GM19043 (cell line): Measurements from ENCODE around the gene FAM9C.
"Not testable (repeated sequence)": the region's sequence is repeated elsewhere in the genome, so short reads cannot be mapped to it uniquely, and the experiment has no call there.

Source experiments
- ATAC-seq: cut with Tn5 transposase; IDR thresholded peaks from one replicate; pipeline ENCODE4 v1.9.1; 2021; ENCODE audit warnings: low read depth; ENCODE audit not compliant: unreplicated experiment

FAM9C gene

GRCh38 chrX:13043938-13044337 lies 482 bp downstream of the FAM9C start:
- ATAC-seq = no peak

GRCh38 chrX:13043138-13043537 lies 1.3 kb downstream of the FAM9C start:
- ATAC-seq = no peak

- no peak for ATAC-seq
These were observed 7.5 kb downstream of the FAM9C start for GRCh38 chrX:13036896-13037295.

- ATAC-seq = no peak
These were observed 11.2 kb downstream of the FAM9C start for GRCh38 chrX:13033193-13033592.

- ATAC-seq = no peak
These were observed 14.3 kb downstream of the FAM9C start for GRCh38 chrX:13029887-13030771.

- ATAC-seq = no peak
These were observed 14.9 kb downstream of the FAM9C start for GRCh38 chrX:13029637-13029886.

- no peak for ATAC-seq
These were observed 15.4 kb downstream of the FAM9C start for GRCh38 chrX:13028871-13029636.

- no peak for ATAC-seq
These were observed 17.4 kb downstream of the FAM9C start for GRCh38 chrX:13026877-13027652.

GRCh38 chrX:13024986-13025385 lies 19.4 kb downstream of the FAM9C start:
- ATAC-seq = no peak

GRCh38 chrX:13023979-13024378 lies 20.4 kb downstream of the FAM9C start:
- no peak for ATAC-seq

- ATAC-seq = no peak
These were observed 20.9 kb downstream of the FAM9C start for GRCh38 chrX:13023567-13023966.

GRCh38 chrX:13022926-13023325 lies 21.5 kb downstream of the FAM9C start:
- peak; percentile 92 for ATAC-seq

GRCh38 chrX:13016731-13017130 lies 27.7 kb downstream of the FAM9C start:
- not testable (repeated sequence) for ATAC-seq

- no peak for ATAC-seq
These were observed 28.7 kb downstream of the FAM9C start for GRCh38 chrX:13015536-13016236.

GRCh38 chrX:13014111-13015096 lies 30.0 kb downstream of the FAM9C start:
- peak; percentile 52 for ATAC-seq

GRCh38 chrX:13013363-13014110 lies 30.9 kb downstream of the FAM9C start:
- peak; percentile 80 for ATAC-seq

- ATAC-seq = no peak
These were observed 33.9 kb downstream of the FAM9C start for GRCh38 chrX:13010546-13010945.

- ATAC-seq = no peak
These were observed 34.6 kb downstream of the FAM9C start for GRCh38 chrX:13009844-13010243.

- no peak for ATAC-seq
These were observed 35.1 kb downstream of the FAM9C start for GRCh38 chrX:13009273-13009672.
